Central memory CD8-positive, alpha-beta T cell (primary cell): ENCODE data around the gene DYNC1H1.
"Not testable (repeated sequence)": the region's sequence is repeated elsewhere in the genome, so short reads cannot be mapped to it uniquely, and the experiment has no call there.

Source experiments
- ATAC-seq: fragments of 150-1000 bp; cut with Tn5 transposase; replicated peaks from 2 replicates; pipeline ENCODE4 v1.10.0; 2022; ENCODE audit warnings: mild to moderate bottlenecking, moderate FRiP score, moderate number of reproducible peaks; ENCODE audit not compliant: poor library complexity, severe bottlenecking; ENCODE audit errors: extremely low read depth
- DNase-seq, 2 donors: peaks; one replicate each; pipeline ENCODE4 v3.0.0; 2021; ENCODE audit warnings: low spot score in 2 of 2
- H3K27ac Mint-ChIP-seq: one replicate; pipeline ENCODE4 v1.8.0; 2022; ENCODE audit warnings: low read depth, mild to moderate bottlenecking, moderate library complexity, mixed read lengths
- H3K27me3 Mint-ChIP-seq: one replicate; pipeline ENCODE4 v1.8.0; 2022; ENCODE audit warnings: mixed read lengths
- H3K36me3 Mint-ChIP-seq: one replicate; pipeline ENCODE4 v1.8.0; 2022; ENCODE audit warnings: mild to moderate bottlenecking, moderate library complexity, mixed read lengths; ENCODE audit not compliant: insufficient read depth
- H3K4me1 Mint-ChIP-seq: one replicate; pipeline ENCODE4 v1.8.0; 2022; ENCODE audit warnings: mixed read lengths
- H3K4me3 Mint-ChIP-seq: one replicate; pipeline ENCODE4 v1.8.0; 2022; ENCODE audit warnings: mild to moderate bottlenecking, moderate library complexity, mixed read lengths
- H3K9me3 Mint-ChIP-seq: one replicate; pipeline ENCODE4 v1.8.0; 2022; ENCODE audit warnings: mixed read lengths

DYNC1H1 gene

DNA sequence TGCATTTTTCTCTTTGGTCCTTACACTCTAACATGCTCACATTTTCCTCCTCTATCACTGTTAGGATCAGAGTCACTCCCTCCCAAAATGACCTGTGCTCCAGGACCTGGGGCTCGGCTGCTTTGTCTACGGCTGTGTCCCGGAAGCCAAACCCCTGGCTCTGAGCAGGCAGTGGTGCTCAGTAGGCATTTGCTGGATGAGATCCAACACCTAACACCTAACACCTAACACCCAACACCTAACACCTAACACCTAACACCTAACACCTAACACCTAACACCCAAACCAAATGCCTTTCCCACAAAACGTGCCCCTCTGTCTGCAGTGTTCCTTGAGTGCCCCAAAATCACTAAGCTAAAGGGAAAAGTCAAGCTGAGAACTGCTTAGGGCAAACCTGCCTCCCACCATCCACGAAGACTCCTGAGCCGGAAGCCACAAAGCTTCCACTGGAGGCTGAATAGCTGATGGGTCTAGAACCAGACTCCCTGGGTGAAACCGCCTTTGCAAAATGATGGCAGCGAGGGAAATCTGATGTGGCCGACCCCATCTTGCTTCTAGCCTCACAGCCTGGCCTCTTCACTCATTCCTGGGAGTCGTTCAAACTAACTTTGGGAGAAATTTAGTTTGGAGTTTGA is 93.2 kb downstream of the DYNC1H1 start:
- Mint-ChIP-seq H3K27me3 (no peaks in the 10 kb centered on the region), H3K4me1 (peaks cover 31% of the 10 kb centered on the region), H3K27ac (peak overlapping the region; percentile 22), H3K9me3 (no peaks in the 10 kb centered on the region), H3K36me3 (peaks cover 14% of the 10 kb centered on the region), H3K4me3 (peak overlapping the region; percentile 71)
- ATAC-seq, result peak; percentile 90
- DNase-seq, result peak in 1 of 2 donors; percentile 20

DNA sequence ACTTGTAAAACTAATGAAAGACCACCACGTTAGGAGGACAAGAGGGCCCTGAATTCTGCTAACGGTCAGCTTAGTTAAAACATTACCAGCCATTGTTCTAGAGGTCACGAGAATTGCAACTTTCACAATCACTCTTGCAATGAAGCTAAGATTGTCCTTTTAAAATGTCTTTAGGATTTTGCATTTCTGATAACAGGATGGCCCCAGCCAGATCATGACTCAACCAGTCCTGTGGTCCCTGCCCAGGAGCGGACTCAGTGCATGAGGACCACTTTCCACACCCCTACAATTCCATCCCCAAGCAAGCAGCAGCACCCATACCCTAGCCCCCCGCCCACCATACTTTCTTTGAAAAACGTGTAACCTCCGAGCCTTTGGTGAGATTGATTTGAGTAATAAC is 93.8 kb downstream of the DYNC1H1 start:
- H3K27ac Mint-ChIP-seq, result no peak overlapping the region
- no peaks in the 10 kb centered on the region for H3K9me3 Mint-ChIP-seq
- ATAC-seq (peak; percentile 12), DNase-seq (no peak)
- H3K36me3 Mint-ChIP-seq, result peaks cover 14% of the 10 kb centered on the region
- no peaks in the 10 kb centered on the region for H3K27me3 Mint-ChIP-seq
- H3K4me3 Mint-ChIP-seq, result peak overlapping the region; percentile 71
- peaks cover 31% of the 10 kb centered on the region for H3K4me1 Mint-ChIP-seq

DNA sequence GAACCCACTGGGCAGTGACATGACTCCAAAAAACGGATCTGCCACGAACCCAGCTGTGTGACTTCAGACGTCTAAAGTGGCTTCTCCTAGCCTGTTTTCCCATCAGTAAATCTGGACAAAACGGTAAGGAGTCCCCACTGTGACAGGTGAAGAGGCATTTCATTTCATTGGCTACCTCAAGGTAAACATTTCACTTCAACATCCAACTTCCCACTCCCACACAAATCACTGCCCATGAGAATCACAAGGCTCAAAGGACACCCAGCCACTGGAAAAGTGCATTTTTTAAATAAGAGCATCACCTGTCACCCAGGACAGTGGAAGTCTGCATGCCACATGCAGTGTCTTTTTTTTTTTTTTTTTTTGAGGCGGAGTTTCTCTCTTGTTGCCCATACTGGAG is 94.6 kb downstream of the DYNC1H1 start:
- ATAC-seq, result no peak
- no peaks in the 10 kb centered on the region for H3K27me3 Mint-ChIP-seq
- H3K9me3 Mint-ChIP-seq, result no peaks in the 10 kb centered on the region
- DNase-seq, result no peak
- peaks cover 31% of the 10 kb centered on the region for H3K4me1 Mint-ChIP-seq
- peaks cover 13% of the 10 kb centered on the region for H3K36me3 Mint-ChIP-seq
- no peak overlapping the region for H3K27ac Mint-ChIP-seq
- peak overlapping the region; percentile 27 for H3K4me3 Mint-ChIP-seq

DNA sequence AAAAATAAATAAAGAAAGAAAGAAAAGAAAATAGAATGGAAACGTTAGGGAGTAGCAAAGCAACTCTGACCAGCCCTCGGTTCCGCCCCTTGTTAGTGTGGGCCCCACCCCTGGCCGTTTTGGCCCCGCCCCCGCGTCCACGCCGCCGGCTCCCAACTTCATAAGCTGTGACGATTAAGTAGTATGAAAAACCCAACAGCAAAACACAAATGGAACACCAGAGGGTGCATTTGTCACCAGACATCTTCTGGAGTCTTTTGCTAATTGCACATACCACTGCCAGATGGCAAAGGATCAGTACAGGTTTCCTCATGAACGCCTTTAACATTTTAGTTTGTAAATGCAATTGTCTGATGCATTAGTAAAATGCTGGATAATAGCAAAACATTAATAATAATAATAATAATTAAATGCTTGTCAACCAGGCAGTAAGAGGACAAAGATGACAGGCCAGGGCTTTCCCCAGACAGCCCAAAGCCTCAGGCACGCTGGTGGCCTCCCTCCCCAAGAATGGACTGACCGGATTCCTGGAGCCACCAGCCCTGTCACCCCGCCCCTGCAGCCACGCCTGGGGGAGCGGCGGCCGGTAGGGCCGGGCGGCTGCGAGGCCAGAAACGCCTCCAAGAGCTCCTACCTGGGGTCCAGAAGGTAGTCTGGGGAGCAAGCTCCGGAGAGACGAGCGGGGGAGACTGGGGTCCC is 98.9 kb downstream of the DYNC1H1 start:
- Mint-ChIP-seq H3K9me3 (no peaks in the 10 kb centered on the region), H3K4me3 (no peak overlapping the region), H3K36me3 (no peaks in the 10 kb centered on the region), H3K27ac (no peak overlapping the region), H3K4me1 (peaks cover 8% of the 10 kb centered on the region), H3K27me3 (no peaks in the 10 kb centered on the region)
- ATAC-seq, result peak; percentile 80
- DNase-seq, result peak; percentile 27 to 60

DNA sequence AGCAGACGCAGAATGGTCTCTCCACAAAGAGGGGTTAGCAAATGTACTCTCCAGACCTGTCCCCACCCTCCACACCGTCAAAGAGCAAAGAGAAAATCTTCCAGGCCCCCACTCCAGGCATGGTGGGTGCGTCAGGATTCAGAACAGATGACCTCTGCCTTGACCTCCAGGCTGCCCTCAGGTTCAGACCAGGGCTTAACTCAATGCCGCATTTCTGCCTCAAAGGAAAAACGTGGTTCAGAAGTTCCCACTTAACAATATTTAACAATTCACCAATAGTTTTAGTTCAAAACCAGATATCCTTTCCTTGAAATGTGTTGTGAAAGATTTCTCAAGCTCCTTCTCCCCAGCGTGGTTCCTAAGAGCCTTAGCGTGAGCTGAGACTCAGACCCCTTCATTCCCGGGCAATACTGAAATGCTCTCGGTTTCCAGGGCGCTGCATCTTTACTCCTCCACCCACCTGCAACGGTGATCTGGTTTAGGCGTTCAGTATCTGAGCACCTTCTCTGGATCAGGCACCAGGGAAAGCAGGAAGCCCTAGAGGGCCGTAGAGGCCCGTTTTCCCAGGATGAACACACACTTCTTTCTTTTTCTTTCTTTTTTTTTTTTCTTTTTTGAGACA is 99.5 kb downstream of the DYNC1H1 start:
- Mint-ChIP-seq H3K4me3 (no peak overlapping the region), H3K9me3 (no peaks in the 10 kb centered on the region), H3K27ac (no peak overlapping the region), H3K27me3 (no peaks in the 10 kb centered on the region), H3K36me3 (no peaks in the 10 kb centered on the region), H3K4me1 (peaks cover 5% of the 10 kb centered on the region)
- no peak for DNase-seq
- no peak for ATAC-seq

DNA sequence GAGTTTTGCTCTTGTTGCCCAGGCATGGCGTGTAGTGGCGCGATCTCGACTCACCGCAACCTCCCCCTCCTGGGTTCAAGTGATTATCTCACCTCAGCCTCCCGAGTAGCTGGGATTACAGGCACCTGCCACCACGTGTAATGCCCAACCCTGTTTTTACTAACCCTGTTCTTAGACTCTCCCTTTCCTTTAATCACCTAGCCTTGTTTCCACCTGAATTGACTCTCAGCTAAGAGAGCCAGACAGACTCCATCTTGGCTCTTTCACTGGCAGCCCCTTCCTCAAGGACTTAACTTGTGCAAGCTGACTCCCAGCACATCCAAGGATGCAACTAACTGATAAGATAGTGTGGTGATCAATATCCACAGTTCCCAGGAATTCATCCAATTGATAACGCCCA is 100.2 kb downstream of the DYNC1H1 start:
- not testable (repeated sequence) for H3K4me1 Mint-ChIP-seq, H3K9me3 Mint-ChIP-seq, H3K4me3 Mint-ChIP-seq, H3K27me3 Mint-ChIP-seq, H3K27ac Mint-ChIP-seq, ATAC-seq, DNase-seq, H3K36me3 Mint-ChIP-seq

DNA sequence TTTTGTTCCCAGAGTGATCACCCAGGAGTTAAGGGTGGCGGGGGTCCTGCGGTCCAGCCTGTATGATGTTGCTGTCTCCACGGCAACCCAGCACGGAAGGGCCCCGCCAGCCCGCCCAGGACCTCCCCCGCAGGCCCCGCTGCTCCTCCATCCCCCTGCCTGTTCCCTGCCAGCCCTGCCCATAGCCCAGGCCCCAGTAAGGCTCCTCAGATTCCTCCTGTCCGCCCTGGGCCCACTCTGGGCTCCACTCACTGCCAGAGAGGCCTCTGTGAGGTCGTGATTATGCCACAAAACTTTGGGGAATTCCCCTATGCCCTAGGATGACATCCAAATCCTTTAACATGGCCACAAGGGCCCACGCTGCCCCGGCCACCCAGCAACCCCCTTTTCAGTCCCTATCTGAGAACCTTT is 101.7 kb downstream of the DYNC1H1 start:
- peaks cover 11% of the 10 kb centered on the region for H3K4me1 Mint-ChIP-seq
- H3K27ac Mint-ChIP-seq, result no peak overlapping the region
- DNase-seq (no peak), ATAC-seq (no peak)
- no peaks in the 10 kb centered on the region for H3K9me3 Mint-ChIP-seq
- H3K27me3 Mint-ChIP-seq, result no peaks in the 10 kb centered on the region
- H3K4me3 Mint-ChIP-seq, result no peak overlapping the region
- no peaks in the 10 kb centered on the region for H3K36me3 Mint-ChIP-seq

DNA sequence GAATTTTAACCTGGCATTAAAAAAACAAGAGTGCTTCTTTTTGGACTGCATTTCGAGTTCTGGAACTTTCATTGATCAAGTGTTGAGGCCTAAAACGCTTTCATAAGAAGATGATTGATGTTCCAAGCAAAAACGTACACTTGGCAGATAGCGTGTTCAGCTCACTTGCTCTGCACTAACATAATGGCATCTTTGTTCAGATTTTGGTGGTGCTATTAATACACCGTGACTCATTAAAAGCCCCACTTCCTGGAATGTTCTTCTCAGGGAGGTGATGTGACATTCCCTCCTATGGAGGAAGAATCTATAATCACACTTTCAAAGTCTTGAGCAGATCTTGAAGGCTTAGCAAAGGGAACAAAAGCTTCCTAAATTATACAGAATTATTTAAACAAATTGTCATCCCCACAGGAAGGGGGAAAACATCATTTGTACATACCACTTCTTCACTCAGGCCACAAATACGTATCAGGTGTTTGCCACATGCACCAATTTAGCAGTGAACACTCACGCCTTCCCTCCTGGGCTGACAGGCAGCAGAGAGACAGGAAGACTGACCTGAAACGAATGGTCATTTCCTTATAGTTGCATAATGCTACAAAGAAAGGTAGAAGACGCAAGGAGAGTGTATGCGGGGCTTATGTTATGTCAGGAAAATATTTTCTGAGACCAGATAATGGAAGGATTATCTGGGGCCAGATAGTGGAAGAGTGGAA is 107.1 kb downstream of the DYNC1H1 start:
- Mint-ChIP-seq H3K9me3 (no peaks in the 10 kb centered on the region), H3K27me3 (no peaks in the 10 kb centered on the region), H3K4me1 (peaks cover 19% of the 10 kb centered on the region), H3K27ac (peak overlapping the region; percentile 60), H3K36me3 (no peaks in the 10 kb centered on the region), H3K4me3 (peak overlapping the region; percentile 0)
- DNase-seq, result no peak
- peak; percentile 38 for ATAC-seq

DNA sequence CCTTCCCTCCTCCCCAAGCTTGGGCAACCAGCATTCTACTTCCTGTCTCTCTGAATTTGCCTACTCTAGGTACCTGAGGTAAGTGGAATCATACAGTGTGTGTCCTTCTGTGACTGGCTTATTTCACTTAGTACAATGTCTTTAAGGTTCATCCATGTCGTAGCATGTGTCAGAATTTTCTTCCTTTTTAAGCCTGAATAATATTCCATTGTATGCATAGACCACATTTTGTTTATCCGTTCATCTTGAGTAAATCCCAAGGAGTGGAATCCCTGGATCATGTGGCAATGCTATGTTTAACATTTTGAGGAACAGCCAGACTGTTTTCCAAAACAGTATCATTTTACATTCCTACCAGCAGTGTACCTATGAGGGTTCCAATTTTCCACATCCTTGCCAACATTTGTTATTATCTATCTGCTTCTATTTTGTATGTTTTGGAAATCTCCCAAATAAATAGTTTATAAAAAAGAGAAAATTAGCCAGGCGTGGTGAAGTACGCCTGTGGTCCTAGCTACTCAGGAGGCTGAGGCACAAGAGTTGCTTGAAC is 110.1 kb downstream of the DYNC1H1 start:
- no peaks in the 10 kb centered on the region for H3K9me3 Mint-ChIP-seq
- DNase-seq (no peak), ATAC-seq (no peak)
- no peaks in the 10 kb centered on the region for H3K27me3 Mint-ChIP-seq
- H3K4me1 Mint-ChIP-seq, result peaks cover 16% of the 10 kb centered on the region
- H3K36me3 Mint-ChIP-seq, result peaks cover 15% of the 10 kb centered on the region
- H3K4me3 Mint-ChIP-seq, result no peak overlapping the region
- no peak overlapping the region for H3K27ac Mint-ChIP-seq

DNA sequence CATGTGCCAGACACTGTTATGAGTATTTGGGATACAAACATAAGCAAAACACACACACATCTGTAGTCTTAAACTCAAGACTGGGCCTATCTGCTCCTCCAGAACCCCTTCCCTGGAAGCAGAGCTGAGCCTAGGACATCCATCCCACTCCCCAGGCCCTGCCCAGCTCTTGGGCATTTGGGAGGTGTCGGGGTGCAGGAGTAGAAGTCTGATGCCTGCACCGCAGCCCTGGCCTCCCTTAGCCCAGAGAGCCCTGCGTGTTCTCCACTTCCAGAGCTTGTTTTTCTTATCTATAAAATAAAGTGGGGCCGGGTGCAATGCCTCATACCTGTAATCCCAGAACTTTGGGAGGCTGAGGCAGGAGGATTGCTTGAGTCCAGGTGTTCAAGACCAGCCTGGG is 110.8 kb downstream of the DYNC1H1 start:
- H3K36me3 Mint-ChIP-seq, result peaks cover 22% of the 10 kb centered on the region
- ATAC-seq (no peak), DNase-seq (no peak)
- no peaks in the 10 kb centered on the region for H3K27me3 Mint-ChIP-seq
- H3K4me3 Mint-ChIP-seq, result no peak overlapping the region
- peaks cover 10% of the 10 kb centered on the region for H3K4me1 Mint-ChIP-seq
- H3K9me3 Mint-ChIP-seq, result no peaks in the 10 kb centered on the region
- no peak overlapping the region for H3K27ac Mint-ChIP-seq

DNA sequence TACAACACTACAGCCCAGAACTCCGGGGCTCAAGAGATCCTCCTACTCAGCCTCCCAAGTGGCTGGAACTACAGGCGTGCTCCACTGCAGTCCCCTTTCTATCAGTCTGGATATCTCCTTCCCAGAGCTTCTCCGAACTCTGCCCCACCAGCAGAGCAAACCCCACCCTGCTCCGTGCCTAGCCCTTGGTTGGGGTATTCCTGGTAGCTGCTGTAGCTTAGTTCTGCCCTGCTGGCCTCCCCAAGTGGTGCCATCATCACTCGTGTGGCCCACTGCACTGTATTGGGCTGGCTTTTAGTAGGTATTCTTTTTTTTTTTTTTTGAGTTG is 113.0 kb downstream of the DYNC1H1 start:
- H3K27ac Mint-ChIP-seq, result no peak overlapping the region
- ATAC-seq, result no peak
- peaks cover 16% of the 10 kb centered on the region for H3K4me1 Mint-ChIP-seq
- peaks cover 43% of the 10 kb centered on the region for H3K36me3 Mint-ChIP-seq
- H3K27me3 Mint-ChIP-seq, result no peaks in the 10 kb centered on the region
- no peak overlapping the region for H3K4me3 Mint-ChIP-seq
- H3K9me3 Mint-ChIP-seq, result no peaks in the 10 kb centered on the region
- no peak for DNase-seq

DNA sequence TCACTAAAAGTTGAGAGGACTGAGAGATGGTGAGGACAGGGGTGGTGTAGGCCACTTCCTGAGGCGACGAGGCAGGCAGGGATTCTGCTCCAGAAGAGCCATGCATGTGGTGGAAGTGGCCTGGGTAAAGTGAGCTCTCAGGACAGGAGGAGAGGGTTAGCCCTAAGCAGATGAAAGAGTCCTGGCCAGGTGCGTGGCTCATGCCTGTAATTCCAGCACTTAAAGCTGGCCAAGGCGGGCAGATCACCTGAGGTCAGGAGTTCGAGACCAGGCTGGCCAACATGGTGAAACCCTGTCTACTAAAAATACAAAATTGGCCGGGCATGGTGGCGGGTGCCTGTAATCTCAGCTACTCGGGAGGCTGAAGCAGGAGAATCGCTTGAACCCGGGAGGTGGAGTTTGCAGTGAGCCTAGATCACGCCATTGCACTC is 114.0 kb downstream of the DYNC1H1 start:
- H3K4me3 Mint-ChIP-seq, H3K27me3 Mint-ChIP-seq, DNase-seq, H3K9me3 Mint-ChIP-seq, ATAC-seq: not testable (repeated sequence)
- Mint-ChIP-seq H3K36me3 (peaks cover 54% of the 10 kb centered on the region), H3K4me1 (peaks cover 25% of the 10 kb centered on the region), H3K27ac (peak overlapping the region; percentile 50)
